Renal cortex interstitium (tissue), 11 donors: ENCODE results near the gene NCOA3. TPM values are rescaled to one million over a fixed set of nuclear protein-coding genes. Genes with fewer than 3 reads are reported as not detected.
A peak's percentile ranks its signal among the peaks of the same experiment; 100 is the strongest.

Experiments
- DNase-seq, 11 donors: peaks; one replicate each; pipeline ENCODE4 v3.0.0-alpha.2; 2013; ENCODE audit warnings: low read depth in 9 of 11, low spot score in 4 of 11; ENCODE audit errors: extremely low read depth in 1 of 11
- polyA plus RNA-seq, 3 donors: library from polyadenylated mRNA; unstranded; fragments of 120-200 nt; gene quantifications; one replicate each; pipeline ENCODE4 v1.2.1, GENCODE V29; 2013; ENCODE audit not compliant: insufficient read length in 3 of 3

The NCOA3 gene
- polyA plus RNA-seq, 3 donors = 33.4 to 37.3 (median 36.4) TPM

DNA sequence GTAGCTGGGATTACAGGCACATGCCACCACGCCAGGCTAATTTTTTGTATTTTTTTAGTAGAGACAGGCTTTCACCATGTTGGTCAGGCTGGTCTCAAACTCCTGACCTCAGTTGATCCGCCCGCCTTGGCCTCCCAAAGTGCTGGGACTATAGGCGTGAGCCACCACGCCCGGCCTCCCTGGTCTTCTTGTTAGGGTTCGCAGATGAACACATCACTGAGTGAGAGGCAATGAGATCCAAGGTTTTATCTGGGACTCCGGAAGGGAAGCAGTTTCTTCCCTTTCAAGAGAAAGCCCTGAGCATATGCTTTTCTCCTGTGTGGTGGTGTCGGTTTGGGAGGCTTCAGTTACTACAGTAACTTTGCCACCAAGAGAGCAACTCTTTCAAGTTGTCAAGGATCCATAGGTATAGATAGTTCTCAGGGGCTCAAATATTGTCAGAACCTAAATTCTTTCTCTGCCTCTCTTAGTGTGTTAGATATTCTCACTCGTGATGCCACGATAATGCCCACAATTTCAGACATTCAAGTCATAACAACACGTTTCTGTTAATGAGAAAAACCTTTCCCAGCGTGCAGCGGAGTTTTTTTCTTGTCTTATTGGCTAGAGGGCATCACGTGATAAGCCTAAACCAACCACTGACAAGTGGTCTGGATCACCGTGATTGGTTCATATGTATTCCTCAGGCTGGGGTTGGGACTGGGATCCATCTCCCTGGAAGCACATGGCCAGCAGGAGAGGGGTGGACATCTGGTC is 36.2 kb upstream of the NCOA3 start:
- no peak for DNase-seq

DNA sequence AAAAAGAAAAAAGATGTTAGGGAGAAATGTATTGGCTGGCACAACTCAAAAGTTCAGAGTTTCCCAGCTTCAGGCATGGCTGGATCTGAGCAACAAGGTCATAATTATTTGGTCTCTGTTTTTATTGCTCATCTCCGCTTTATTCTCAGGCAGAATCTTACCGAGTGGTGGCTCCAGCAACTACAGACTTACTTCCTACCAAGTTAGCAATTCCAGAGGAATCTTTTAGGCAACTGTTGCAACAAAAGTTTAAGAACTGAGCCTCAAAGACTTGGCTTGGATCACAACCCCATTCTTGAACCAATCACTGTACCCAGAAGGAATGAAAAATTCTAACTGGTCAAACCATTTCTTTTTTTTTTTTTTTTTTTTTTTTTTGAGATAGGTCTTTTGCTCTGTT is 35.5 kb upstream of the NCOA3 start:
- DNase-seq = no peak

DNA sequence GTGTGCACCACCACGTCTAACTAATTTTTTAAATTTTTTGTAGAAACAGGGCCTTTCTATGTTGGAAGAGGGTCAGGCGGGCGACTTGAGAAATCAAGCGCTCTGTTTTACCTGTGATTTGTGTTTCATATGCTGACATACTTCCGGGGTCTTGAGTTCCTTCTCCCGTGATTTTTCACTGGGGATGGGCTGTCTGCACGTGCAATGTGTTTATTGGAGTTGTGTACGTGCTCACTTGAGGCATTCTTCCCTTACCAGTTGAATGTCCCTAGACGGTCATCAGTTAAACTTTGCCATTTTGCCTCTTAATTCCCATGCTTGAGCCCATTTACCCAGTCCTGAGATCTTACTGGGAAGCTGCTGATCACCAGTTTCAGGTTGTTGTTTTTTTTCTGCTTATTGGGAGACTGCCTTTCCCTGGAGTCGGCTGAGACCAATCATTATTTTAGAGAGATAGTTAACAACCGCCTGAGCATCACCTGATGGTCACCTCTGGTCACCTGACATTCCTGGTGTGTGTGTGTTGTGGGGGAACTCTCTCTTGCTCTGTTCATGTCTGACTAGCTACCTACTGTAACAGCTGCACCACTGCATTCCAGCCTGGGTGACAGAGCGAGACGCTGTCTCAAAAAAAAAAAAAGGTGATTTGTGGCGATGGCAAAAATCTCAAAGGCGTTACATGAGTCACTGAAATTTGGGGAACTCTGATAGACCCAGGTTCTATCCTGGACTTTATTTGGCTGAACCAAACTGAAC is 34.8 kb upstream of the NCOA3 start:
- DNase-seq = peak; percentile 9 to 55 (median 25)

DNA sequence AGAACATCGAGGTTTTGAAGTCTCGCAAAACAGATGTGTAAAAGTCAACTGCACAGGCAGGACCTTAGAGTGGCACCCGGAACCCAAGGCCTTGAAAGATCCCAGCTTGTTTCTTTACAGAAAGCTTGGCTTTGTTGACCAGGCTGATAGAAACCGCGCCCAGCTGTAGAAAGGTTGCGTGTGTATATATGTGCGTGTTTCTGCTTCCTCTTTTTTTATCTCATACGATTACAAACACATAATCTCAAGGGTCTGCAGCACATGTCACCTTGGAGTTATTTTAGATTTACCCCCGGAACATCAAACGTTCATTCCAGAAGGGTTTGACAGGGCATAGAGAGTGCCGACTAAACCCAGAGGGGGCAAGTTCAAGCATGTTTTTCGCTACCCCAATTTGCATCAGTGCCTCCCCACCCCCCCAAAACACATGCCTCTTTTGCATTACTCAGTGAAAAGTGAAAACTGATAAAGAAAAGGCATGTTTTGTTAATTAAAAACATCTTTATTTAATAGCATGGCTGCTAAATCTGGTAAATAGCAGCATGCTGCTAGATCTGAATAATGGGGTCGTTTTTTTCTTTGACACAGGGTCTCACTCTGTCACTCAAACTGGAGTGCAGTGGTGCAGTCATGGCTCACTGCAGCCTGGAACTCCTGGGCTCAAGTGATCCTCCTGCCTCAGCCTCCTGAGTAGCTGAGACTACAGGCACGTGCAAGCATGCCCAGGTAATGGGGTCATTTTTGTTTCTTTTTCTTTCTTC is 33.2 kb upstream of the NCOA3 start:
- no peak for DNase-seq

DNA sequence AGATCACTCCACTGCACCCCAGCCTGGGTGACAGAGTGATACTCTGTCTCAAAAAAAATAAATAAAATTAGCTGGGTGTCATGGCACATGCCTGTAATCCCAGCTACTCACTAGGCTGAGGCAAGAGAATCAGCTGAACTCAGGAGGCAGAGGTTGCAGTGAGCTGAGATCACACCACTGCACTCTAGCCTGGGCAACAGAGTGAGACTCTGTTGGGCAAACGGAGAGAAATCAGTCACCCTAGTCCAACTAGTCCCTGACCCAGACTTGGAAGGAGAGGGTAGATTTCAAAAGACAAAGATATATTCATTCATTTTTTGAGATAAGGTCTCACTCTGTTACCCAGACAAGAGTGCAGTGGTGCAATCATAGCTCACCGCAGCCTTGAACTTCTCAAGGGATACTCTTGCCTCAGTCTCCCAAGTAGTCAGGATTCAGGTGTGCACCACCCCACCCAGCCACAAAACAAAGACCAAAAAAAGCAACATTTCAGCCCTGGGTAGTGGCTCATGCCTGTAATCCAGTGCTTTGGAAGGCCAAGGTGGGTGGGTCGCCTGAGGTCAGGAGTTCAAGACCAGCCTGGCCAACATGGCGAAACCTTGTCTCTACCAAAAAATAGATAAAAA is 26.2 kb upstream of the NCOA3 start:
- DNase-seq = no peak

DNA sequence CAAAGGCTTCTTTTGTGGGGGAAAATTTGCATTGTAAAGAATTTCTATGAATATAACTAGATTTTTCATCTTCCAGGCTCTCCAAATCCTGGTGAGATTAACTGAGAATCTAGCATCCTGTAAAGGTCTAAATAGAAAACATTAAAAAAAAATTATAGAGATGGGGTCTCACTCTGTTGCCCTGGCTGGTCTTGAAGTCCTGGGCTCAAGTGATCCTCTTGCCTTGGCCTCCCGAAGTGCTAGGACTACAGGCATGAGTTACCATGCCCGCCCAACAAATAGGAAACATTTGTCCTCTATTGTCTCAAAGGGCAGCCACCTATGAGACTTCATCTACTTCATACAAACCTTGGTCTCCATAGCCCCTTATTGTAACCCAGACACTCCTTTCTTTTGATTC is 25.2 kb upstream of the NCOA3 start:
- no peak for DNase-seq

DNA sequence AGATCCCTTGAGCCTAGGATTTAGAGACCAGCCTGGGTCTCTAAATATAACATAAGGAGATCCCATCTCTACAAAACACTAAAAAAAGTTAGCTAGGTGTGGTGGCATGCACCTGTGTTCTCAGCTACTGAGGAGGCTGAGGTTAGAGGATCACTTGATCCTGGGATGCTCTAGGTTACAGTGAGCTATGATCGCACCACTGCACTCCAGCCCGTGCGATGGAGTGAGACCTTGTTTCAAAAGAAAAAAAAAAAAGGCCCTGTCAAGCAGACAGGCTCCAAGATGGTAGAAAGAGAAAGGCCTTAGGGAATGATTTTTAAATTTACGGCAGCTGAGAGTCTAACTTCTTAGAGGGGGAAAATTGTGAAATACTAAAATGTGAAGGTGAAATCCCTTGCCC is 22.6 kb upstream of the NCOA3 start:
- DNase-seq = no peak

DNA sequence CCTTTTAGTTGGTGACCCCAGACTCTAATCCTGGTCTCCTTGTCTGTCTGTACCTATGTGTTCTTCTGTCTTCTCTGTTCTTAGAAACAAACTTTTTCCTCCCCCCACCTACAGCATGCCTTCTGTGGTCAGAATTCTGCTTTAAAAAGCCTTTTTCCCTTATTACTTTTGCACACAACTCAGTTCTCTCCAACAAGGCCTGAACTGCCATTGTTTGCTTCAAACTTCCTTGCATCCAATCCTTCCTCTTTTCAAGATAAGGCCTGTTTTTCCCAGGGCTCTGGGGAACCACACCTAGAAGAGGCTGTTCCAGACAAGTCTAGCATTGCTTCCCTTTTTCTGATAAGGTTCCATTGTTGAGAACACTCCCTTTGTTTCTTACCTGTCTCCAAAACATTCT is 22.2 kb upstream of the NCOA3 start:
- no peak for DNase-seq

DNA sequence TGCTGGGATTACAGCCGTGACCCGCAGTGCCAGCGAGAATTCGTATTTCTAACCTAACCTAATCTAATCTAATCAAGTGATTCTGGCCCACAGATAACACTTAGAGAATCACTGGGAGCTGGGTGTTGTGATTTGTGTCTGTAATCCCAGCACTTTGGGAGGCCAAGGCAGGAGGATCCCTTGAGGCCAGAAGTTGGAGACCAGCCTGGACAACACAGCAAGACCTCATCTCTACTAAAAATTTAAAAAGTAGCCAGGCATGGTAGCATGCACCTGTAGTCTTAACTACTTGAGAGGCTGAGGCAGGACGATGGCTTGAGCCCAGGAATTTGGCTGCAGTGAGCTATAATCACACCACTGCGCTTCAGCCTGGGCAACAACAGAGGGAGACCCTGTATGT is 21.4 kb upstream of the NCOA3 start:
- no peak for DNase-seq

DNA sequence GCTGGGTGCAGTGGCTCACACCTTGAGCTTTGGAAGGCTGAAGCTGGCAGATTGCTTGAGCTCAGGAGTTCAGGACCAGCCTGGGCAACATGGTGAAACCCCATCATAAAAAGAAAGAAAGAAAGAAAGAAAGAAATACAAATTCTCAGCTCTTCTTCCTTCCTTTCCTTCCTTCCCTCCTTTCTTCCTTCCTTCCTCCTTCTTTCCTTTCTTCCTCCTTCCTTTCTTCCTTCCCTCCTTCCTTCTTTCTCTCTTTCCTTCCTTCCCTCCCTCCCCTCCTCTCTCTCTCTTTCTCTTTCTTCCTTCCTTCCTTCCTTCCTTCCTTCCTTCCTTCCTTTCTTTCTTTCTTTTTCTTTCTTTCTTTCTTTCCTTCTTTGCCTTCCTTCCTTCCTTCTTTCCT is 21.0 kb upstream of the NCOA3 start:
- no peak for DNase-seq

DNA sequence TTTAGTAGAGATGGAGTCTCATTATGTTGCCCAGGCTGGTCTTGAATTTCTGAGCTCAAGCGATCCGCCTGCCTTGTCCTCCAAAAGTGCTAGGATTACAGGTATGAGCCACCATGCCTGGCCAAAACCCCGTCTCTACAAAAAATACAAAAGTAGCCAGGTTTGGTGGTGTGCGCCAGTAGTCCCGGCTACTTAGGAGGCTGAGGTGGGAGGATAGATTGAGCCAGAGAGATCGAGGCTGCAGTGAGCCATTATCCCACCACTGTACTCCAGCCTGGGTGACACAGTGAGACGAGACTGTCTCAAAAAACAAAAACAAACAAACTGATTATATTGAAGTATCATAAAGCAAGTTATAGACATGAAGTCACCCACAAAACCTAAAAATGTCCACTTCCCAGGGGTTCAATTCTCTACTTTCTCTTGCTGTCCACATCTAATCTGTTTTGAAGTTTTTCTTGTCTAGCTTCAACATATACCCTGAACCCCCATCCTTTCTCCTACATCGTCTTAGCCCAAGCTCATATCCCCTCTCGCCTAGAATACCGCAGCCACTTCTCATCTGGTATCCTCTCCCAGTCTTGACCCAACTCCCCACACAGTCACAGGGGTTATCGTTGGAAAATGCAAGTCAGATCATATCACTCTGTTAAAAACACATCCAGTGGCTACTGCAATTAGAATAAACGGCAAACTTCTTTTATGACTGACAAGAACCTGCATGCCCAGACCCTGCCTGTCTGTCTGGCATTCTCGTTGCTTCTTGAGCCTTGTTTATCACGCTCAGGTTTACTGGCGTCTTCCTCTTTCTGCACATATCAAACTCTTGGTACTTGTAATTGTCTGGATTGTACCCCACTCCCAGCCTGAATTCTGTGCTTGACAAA is 20.1 kb upstream of the NCOA3 start:
- DNase-seq = no peak

DNA sequence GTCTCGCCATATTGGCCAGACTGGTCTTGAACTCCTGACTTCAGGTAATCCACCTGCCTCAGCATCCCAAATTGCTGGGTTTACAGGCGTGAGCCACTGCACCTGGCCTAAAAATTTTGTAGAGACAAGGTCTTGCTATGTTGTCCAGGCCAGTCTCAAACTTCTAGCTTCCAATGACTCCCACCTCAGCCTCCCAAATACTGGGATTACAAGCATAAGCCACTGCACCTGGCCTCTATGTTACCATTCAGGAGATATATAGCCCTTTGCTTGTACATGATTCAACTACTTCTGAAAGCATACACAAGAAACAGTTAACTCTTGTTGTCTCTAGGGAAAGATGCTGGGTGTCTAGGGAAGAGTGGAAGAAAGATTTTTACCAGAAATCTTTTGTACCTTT is 19.0 kb upstream of the NCOA3 start:
- DNase-seq = no peak

DNA sequence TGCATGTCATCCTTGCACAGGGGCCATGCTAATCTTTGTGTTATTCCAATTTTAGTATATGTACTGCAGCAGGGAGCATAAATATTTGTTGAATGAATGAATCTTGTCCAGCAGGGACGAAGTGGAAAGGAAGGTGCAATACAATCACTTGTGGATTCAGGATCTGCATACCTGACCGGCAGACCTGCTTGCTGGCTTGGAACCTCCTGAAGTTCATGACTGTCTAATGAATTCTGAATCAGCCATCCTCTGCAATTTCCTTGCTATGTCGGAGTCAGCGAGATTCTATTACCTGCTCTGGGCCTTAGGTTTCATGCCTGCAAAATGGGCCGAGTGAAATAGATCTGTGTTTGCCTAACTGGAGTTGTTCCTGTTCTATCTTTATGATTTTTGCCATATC is 17.4 kb upstream of the NCOA3 start:
- DNase-seq = no peak

DNA sequence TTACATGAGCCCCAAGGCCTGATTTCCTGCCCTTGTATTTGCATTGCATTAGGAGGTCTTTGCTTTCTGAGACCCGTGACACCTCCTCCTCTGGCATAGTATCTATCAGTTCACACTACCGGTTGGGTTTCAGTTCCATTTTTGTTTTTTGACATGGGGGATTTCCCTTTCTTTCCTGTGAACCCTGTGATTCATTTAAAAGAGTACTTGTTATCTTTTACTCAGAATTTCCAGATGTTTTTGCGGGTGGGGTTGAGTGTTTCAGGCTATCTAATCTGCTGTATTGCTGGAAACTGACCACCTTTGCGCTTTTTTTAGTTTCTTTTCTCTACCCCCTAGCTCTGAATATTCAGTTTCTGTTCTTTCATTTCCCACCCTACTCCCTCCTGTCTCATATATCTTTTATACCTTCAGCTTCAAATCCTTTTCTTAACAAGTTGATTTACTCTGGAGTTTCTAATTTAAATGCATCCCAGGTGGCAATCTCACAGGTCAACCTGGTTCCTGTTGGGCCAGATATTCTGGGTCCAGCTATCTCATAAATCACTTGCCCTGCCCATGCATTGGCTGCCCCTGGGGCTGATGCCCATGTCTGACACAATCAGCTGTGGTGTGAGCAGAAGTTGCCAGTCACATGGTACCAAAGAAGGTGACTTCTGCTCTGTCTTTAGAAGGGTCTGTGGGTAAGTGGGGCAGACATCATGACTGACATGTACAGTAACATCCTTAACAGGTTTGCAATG is 14.3 kb upstream of the NCOA3 start:
- no peak for DNase-seq

DNA sequence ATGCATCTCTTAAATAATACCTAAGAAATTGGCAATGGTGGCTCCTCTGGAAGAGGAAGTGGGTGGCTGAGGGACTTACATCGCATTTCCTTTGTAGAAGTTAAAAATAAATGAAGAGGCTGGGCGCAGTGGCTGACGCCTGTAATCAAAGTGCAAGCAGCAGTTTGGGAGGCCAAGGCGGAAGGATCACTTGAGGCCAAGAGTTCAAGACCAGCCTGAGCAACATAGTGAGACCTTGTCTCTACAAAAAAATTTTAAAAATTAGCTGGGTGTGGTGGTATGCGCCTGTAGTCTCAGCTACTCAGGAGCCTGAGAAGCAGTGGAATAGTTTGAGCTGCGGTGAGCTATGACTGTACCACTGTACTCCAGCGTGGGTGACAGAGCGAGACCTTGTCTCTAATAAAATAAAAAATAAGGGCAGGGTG is 12.2 kb upstream of the NCOA3 start:
- no peak for DNase-seq

DNA sequence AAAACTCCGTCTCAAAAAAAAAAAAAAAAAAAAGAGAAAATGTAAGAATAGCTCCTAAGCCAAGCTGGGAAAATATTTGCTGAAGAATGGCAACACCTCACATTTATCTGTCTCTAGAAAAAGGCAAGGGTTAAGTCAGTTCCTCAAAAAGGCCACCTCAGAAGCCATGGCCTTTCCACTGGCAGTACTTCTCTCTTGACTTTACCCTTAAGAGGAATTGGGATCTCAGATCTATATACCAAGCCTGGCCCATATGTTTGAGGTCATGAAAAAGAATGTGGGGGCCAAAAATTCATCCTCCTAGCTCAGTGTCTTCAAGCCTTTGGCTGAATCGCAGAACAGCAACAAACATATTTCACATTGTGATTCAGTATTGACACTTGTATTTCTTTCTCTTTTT is 10.9 kb upstream of the NCOA3 start:
- no peak for DNase-seq

DNA sequence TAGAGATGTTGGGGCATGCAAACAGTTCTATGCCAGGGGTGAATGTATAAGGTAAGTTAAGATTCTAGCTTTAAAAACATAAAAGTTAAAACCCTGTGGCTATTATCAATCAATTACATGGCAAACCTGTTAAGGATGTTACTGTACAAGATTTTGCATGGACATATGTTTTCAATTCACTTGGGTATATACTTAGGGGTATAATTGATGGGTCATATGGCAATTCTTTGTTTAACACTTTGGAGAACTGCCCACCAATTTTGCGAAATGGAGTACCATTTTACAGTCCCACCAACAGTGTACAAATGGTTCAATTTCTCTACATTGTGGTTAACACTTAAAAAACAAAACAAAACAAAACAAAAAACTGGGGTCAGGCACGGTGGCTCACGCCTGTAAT is 9.4 kb upstream of the NCOA3 start:
- DNase-seq = no peak
